GM12801 (cell line): ENCODE measurements around the gene TUT4.

Source experiments
- TF ChIP-seq, protein P1 (sequence below): IDR thresholded peaks from one replicate; pipeline ENCODE4 v1.5.1; 2011; ENCODE audit warnings: control low read depth; ENCODE audit not compliant: insufficient read length; ENCODE audit errors: extremely low read depth

TUT4 gene, protein sequence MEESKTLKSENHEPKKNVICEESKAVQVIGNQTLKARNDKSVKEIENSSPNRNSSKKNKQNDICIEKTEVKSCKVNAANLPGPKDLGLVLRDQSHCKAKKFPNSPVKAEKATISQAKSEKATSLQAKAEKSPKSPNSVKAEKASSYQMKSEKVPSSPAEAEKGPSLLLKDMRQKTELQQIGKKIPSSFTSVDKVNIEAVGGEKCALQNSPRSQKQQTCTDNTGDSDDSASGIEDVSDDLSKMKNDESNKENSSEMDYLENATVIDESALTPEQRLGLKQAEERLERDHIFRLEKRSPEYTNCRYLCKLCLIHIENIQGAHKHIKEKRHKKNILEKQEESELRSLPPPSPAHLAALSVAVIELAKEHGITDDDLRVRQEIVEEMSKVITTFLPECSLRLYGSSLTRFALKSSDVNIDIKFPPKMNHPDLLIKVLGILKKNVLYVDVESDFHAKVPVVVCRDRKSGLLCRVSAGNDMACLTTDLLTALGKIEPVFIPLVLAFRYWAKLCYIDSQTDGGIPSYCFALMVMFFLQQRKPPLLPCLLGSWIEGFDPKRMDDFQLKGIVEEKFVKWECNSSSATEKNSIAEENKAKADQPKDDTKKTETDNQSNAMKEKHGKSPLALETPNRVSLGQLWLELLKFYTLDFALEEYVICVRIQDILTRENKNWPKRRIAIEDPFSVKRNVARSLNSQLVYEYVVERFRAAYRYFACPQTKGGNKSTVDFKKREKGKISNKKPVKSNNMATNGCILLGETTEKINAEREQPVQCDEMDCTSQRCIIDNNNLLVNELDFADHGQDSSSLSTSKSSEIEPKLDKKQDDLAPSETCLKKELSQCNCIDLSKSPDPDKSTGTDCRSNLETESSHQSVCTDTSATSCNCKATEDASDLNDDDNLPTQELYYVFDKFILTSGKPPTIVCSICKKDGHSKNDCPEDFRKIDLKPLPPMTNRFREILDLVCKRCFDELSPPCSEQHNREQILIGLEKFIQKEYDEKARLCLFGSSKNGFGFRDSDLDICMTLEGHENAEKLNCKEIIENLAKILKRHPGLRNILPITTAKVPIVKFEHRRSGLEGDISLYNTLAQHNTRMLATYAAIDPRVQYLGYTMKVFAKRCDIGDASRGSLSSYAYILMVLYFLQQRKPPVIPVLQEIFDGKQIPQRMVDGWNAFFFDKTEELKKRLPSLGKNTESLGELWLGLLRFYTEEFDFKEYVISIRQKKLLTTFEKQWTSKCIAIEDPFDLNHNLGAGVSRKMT (N-terminal part only)

DNA sequence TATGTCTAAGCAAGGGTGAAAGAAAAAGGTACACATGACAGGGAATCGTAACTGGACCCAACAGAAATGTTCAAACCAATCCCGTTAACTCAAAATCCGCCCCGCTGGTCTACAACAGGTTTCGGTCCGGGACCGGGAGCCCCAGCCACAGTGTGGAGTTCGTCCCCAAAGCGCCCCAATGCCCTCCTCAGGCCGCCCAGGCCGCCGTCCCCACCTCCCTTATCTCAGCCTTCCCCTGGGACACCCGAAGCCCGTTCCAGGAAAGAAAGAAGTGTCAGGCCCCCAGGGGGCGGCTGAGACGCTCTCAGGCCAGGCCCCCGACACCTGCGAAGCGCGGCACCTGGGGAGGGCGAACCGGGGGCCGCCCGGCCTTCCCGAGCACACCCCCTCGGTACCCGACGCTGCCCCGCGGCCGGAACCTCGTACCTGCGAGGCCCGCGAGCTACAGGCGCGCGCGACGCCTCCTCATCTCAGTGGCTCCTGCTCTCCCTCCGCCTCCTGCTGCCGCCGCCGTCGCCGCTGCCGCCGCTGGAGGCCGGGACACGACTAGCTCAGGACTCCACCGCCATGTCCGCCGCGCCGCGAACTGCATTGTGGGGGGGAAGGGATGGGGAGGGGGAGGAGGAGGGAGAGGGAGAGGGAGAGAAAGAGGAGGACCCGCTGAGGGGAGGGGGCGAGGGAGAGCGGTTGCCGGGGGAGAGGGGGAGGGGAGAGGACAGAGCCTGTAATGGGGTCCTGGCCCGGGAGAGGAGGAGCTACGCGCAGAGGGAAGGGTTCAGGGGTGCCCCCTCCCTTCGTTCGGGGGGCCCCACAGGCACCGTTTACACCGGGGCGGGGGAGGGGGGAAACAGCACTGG, at the start of gene TUT4:
Gene TUT4 (minus strand): TSS at position 588 of the 857 bp plus-strand sequence. CDS start 26,812 bp downstream, outside the sequence.
- TF ChIP-seq, protein P1, sequence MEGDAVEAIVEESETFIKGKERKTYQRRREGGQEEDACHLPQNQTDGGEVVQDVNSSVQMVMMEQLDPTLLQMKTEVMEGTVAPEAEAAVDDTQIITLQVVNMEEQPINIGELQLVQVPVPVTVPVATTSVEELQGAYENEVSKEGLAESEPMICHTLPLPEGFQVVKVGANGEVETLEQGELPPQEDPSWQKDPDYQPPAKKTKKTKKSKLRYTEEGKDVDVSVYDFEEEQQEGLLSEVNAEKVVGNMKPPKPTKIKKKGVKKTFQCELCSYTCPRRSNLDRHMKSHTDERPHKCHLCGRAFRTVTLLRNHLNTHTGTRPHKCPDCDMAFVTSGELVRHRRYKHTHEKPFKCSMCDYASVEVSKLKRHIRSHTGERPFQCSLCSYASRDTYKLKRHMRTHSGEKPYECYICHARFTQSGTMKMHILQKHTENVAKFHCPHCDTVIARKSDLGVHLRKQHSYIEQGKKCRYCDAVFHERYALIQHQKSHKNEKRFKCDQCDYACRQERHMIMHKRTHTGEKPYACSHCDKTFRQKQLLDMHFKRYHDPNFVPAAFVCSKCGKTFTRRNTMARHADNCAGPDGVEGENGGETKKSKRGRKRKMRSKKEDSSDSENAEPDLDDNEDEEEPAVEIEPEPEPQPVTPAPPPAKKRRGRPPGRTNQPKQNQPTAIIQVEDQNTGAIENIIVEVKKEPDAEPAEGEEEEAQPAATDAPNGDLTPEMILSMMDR: no peak

DNA sequence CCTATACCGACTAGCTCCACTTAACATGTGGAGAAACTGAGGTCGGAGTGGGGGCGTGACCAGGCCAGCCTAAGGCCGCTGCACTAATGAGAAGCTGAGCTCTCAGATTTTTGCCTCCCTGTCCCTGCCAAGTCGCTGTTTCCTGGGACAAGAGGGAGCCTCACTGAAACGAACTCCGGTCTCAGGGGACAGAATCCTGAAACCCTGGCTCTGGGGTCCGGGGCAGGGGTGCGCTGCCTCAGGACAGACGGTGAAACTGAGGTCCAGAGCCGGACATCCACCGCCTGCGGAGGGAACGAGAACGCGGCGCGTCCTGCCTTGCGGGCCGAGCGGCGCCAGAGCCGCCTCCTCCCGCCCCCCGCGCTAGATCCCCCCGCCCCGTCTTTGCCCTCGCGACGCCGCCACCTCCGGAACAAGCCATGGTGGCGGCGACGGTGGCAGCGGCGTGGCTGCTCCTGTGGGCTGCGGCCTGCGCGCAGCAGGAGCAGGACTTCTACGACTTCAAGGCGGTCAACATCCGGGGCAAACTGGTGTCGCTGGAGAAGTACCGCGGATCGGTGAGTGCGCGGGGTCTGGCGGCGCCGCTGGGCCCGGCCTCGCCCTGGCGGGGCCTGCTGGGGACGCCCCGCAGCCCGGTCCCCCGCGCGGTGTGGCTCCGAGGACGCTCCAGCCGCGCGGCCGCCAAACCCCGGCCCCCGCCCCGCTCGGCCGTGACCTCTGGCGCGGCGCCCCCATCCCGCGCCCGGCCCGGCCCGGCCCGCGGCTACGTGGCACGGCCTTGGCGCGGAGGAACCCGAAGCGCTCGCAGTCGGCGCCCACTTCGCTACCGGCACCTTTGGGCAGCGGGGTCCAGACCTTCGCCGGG, 49.3 kb upstream of the TUT4 start, which contains the start of gene GPX7:
Gene GPX7 (plus strand): TSS at position 381 of the 865 bp plus-strand sequence. CDS start 39 bp downstream, at position 420.
- TF ChIP-seq, protein P1: no peak

DNA sequence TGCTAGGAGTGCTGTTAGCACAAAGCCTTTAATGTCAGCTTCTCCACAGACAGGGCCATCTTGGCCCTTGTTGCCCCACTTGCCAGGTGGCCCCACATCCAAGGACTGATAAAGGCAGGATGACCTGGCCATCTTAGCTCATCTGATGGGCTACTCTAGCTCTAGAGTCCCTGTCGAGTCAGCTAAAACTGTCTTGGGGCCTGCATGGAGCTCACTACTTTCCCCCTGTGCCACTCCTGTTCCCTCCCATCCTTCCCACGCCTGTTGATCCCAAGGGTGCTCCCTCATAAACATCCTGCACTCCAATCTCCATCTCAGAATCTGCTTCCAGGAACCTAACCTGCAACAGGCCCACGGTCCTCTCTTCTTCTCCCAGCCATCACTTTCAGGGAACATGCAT, 48.6 kb upstream of the TUT4 start:
- TF ChIP-seq, protein P1: no peak

DNA sequence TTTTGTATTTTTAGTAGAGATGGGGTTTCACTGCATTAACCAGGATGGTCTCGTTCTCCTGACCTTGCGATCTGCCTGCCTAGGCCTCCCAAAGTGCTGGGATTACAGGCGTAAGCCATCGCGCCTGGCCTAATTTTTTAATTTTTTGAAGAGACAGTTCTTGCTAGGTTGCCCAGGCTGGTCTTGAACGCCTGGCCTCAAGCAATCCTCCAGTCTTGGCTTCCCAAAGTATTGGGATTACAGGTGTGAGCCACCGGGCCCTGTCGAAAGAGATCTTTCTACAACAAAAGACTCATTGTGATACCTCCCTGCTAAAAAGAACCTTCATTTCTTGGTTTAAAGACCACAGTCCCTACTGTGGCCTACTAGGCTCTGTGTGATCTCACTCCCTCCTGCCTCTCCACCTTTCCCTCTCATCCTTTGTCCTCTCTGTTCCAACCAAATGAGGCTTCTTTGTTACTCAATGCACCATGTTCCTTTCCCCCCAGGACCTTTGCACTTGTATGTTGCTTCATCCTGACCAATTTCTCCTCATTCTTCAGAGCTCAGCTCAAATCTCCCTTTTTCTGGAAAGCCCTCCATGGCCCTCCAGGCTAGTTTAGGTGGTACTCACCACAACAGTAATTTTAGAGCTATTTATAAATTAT, 47.8 kb upstream of the TUT4 start:
- TF ChIP-seq, protein P1: no peak

DNA sequence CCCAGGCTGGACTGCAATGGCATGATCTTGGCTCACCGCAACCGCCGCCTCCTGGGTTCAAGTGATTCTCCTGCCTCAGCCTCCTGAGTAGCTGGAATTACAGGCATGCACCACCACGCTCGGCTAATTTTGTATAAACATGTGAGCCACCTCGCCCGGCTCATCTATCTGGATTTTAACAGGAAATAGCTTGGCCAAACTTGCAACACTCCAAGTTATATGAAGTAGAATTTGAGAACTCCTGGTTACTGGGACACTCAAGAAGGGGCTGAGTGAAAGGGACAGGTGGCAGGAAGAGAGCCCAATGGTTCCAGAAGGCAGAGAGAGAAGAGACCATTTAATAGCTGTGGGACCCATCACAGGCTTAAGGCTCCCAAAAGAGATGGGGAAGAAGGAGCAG, 46.3 kb upstream of the TUT4 start:
- TF ChIP-seq, protein P1: no peak

DNA sequence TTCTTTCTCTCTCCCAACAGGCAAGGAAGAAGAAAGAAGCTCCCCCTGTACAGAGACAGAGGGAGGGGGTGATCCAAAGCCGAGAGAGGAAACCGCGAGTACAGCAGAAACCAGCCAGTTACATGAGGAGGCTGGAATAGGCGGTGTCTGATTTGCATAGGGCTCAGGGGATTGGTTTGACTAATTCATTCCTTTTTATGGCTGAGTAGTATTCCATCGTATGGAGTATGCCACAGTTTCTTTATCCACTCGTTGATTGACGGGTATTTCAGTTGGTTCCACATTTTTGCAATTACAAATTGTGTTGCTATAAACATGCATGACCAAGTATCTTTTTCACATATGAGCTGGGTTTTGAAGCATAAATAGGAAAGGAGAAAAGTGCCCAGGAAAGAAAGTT, 45.8 kb upstream of the TUT4 start:
- TF ChIP-seq, protein P1: no peak
